GM12891 (cell line): Measurements from ENCODE around the gene KIF3B.

ENCODE experiments used
- POLR2A ChIP-seq: IDR thresholded peaks from 2 replicates; pipeline ENCODE4 v1.6.1; 2011; ENCODE audit warnings: low read depth, low read length, control low read depth
- POLR2AphosphoS5 ChIP-seq: IDR thresholded peaks from 2 replicates; pipeline ENCODE4 v1.6.1; 2011; ENCODE audit warnings: low read depth, low read length, control low read depth
- POU2F2 ChIP-seq: IDR thresholded peaks from 2 replicates; pipeline ENCODE4 v1.6.1; 2011; ENCODE audit warnings: low read depth, mild to moderate bottlenecking, control low read depth, low read length, moderate library complexity

GRCh38 chr20:32233286-32233685 lies 44.2 kb upstream of the KIF3B start:
- no peak for TF ChIP-seq POLR2A
- TF ChIP-seq POLR2AphosphoS5, result no peak
- TF ChIP-seq POU2F2, result no peak
